ENCODE data around the gene ZMYND8.
A peak's percentile ranks its signal among the peaks of the same experiment; 100 is the strongest.

The ZMYND8 gene

DNA sequence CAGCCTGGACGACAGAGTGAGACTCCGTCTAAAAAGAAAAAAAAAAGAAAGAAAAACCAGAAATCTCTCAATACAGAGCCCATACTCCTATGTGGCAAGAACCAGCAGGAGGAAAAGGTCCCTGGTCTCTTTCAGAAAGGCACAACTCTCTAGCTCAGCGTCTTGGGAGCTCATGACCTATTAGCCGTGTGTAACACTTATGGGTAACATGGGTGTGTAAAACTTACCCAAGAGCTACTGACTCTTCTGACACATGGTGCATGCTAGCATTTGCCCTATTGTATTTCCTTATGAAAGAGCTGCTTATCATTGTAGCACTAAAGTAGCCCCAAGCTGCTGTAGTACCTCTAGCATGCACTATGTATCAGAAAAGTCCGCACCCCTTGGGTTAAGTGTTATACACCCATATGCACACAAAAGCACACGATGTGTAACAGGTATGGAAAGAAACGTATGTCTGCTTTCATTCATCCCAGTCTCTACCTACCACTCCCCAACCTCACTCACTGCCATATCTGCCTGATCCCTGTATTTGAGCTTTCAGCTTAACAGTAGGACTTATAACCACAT is 85.4 kb downstream of the ZMYND8 start:
- Histone ChIP-seq H3F3A (ENCODE audit: insufficient read depth, low read length) (no peaks in the 10 kb centered on the region), H3K4me1 (ENCODE audit: insufficient read depth, low read length, severe bottlenecking) (peaks cover 41% of the 10 kb centered on the region), H3K4me2 (ENCODE audit: low read length) (no peak overlapping the region), H3K79me2 (ENCODE audit: insufficient read depth, low read length) (peaks cover 24% of the 10 kb centered on the region), H3K9me3 (ENCODE audit: low read length) (no peaks in the 10 kb centered on the region), H3K4me3 (ENCODE audit: low read depth, low read length, poor library complexity, severe bottlenecking) (no peak overlapping the region), H3K36me3 (ENCODE audit: insufficient read depth, low read length) (peaks cover 80% of the 10 kb centered on the region), H3K27ac (ENCODE audit: low read depth, low read length, poor library complexity, severe bottlenecking) (no peak overlapping the region), H3K9me2 (ENCODE audit: low read depth, low read length) (no peaks in the 10 kb centered on the region), H3K27me3 (ENCODE audit: insufficient read depth, low read length) (no peaks in the 10 kb centered on the region), H2AFZ (ENCODE audit: low read length) (no peak overlapping the region), H4K20me1 (ENCODE audit: insufficient read depth, low read length) (no peaks in the 10 kb centered on the region), H3K9ac (ENCODE audit: low read length) (no peak overlapping the region)
- TF ChIP-seq, protein P1, sequence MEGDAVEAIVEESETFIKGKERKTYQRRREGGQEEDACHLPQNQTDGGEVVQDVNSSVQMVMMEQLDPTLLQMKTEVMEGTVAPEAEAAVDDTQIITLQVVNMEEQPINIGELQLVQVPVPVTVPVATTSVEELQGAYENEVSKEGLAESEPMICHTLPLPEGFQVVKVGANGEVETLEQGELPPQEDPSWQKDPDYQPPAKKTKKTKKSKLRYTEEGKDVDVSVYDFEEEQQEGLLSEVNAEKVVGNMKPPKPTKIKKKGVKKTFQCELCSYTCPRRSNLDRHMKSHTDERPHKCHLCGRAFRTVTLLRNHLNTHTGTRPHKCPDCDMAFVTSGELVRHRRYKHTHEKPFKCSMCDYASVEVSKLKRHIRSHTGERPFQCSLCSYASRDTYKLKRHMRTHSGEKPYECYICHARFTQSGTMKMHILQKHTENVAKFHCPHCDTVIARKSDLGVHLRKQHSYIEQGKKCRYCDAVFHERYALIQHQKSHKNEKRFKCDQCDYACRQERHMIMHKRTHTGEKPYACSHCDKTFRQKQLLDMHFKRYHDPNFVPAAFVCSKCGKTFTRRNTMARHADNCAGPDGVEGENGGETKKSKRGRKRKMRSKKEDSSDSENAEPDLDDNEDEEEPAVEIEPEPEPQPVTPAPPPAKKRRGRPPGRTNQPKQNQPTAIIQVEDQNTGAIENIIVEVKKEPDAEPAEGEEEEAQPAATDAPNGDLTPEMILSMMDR (IDR thresholded peaks at IDR 0.05; ENCODE audit: low read length) = no peak
- TF ChIP-seq EZH2 (IDR thresholded peaks at IDR 0.05; ENCODE audit: borderline replicate concordance, low read length) = no peak

- no peaks in the 10 kb centered on the region for H3K9me3 ChIP-seq (ENCODE audit: low read length)
- H3K9ac ChIP-seq (ENCODE audit: low read length) = no peak overlapping the region
- H3K4me1 ChIP-seq (ENCODE audit: insufficient read depth, low read length, severe bottlenecking) = peaks cover 46% of the 10 kb centered on the region
- TF ChIP-seq, protein P1 (IDR thresholded peaks at IDR 0.05; ENCODE audit: low read length) = no peak
- TF ChIP-seq EZH2 (IDR thresholded peaks at IDR 0.05; ENCODE audit: borderline replicate concordance, low read length) = no peak
- peaks cover 75% of the 10 kb centered on the region for H3K36me3 ChIP-seq (ENCODE audit: insufficient read depth, low read length)
- no peaks in the 10 kb centered on the region for H3F3A ChIP-seq (ENCODE audit: insufficient read depth, low read length)
- no peaks in the 10 kb centered on the region for H3K9me2 ChIP-seq (ENCODE audit: low read depth, low read length)
- no peak overlapping the region for H3K4me2 ChIP-seq (ENCODE audit: low read length)
- no peak overlapping the region for H2AFZ ChIP-seq (ENCODE audit: low read length)
- H3K27ac ChIP-seq (ENCODE audit: low read depth, low read length, poor library complexity, severe bottlenecking) = peak overlapping the region; percentile 66
- H3K4me3 ChIP-seq (ENCODE audit: low read depth, low read length, poor library complexity, severe bottlenecking) = no peak overlapping the region
- H3K27me3 ChIP-seq (ENCODE audit: insufficient read depth, low read length) = no peaks in the 10 kb centered on the region
- H3K79me2 ChIP-seq (ENCODE audit: insufficient read depth, low read length) = peaks cover 24% of the 10 kb centered on the region
- no peaks in the 10 kb centered on the region for H4K20me1 ChIP-seq (ENCODE audit: insufficient read depth, low read length)
Measured at GRCh38 chr20:47269309-47270165, 87.0 kb downstream of the ZMYND8 start.

- no peaks in the 10 kb centered on the region for H3K9me2 ChIP-seq (ENCODE audit: low read depth, low read length)
- H3F3A ChIP-seq (ENCODE audit: insufficient read depth, low read length) = 0 out of 2 replicates have a peak, but pooled peaks cover 4% of the 10 kb centered on the region
- peaks cover 23% of the 10 kb centered on the region for H3K79me2 ChIP-seq (ENCODE audit: insufficient read depth, low read length)
- H3K4me1 ChIP-seq (ENCODE audit: insufficient read depth, low read length, severe bottlenecking) = peaks cover 63% of the 10 kb centered on the region
- H2AFZ ChIP-seq (ENCODE audit: low read length) = no peak overlapping the region
- no peaks in the 10 kb centered on the region for H3K9me3 ChIP-seq (ENCODE audit: low read length)
- peak overlapping the region; percentile 80 for H3K27ac ChIP-seq (ENCODE audit: low read depth, low read length, poor library complexity, severe bottlenecking)
- H3K36me3 ChIP-seq (ENCODE audit: insufficient read depth, low read length) = peaks cover 63% of the 10 kb centered on the region
- H3K4me3 ChIP-seq (ENCODE audit: low read depth, low read length, poor library complexity, severe bottlenecking) = no peak overlapping the region
- TF ChIP-seq, protein P1 (IDR thresholded peaks at IDR 0.05; ENCODE audit: low read length) = no peak
- no peak for TF ChIP-seq EZH2 (IDR thresholded peaks at IDR 0.05; ENCODE audit: borderline replicate concordance, low read length)
- no peaks in the 10 kb centered on the region for H3K27me3 ChIP-seq (ENCODE audit: insufficient read depth, low read length)
- H3K4me2 ChIP-seq (ENCODE audit: low read length) = no peak overlapping the region
- H4K20me1 ChIP-seq (ENCODE audit: insufficient read depth, low read length) = no peaks in the 10 kb centered on the region
- H3K9ac ChIP-seq (ENCODE audit: low read length) = peak overlapping the region; percentile 35
Measured at GRCh38 chr20:47267621-47268020, 88.9 kb downstream of the ZMYND8 start.

Data from OCI-LY1 (cell line).